Inflammatory macrophage treated with lipopolysaccharide for 1 hour (primary cell): ENCODE results near the gene DDX54.

ENCODE experiments used
- DNase-seq, 2 donors: peaks; one replicate each; pipeline ENCODE4 v3.0.0-alpha.2; 2020 to 2022

Gene DDX54

GRCh38 chr12:113189361-113189760, 4.1 kb upstream of the DDX54 start:
- no peak for DNase-seq

- no peak for DNase-seq
Measured at GRCh38 chr12:113186666-113187325, 1.5 kb upstream of the DDX54 start.

- DNase-seq: no peak
Measured at GRCh38 chr12:113186033-113186365, 721 bp upstream of the DDX54 start.

- DNase-seq: peak; percentile 83 to 89
Measured at GRCh38 chr12:113184900-113185179, 438 bp downstream of the DDX54 start.

GRCh38 chr12:113184098-113184899, 979 bp downstream of the DDX54 start:
- no peak for DNase-seq

- DNase-seq: no peak
Measured at GRCh38 chr12:113183030-113183589, 2.2 kb downstream of the DDX54 start.

GRCh38 chr12:113181975-113182374, 3.3 kb downstream of the DDX54 start:
- DNase-seq: no peak

- no peak for DNase-seq
Measured at GRCh38 chr12:113180333-113180732, 4.9 kb downstream of the DDX54 start.

GRCh38 chr12:113179023-113179422, 6.3 kb downstream of the DDX54 start:
- DNase-seq: no peak

- DNase-seq: peak; percentile 55 to 90
Measured at GRCh38 chr12:113174461-113175384, 10.6 kb downstream of the DDX54 start.

- DNase-seq: no peak
Measured at GRCh38 chr12:113173081-113173698, 12.1 kb downstream of the DDX54 start.

- no peak for DNase-seq
Measured at GRCh38 chr12:113172185-113172584, 13.1 kb downstream of the DDX54 start.

GRCh38 chr12:113171543-113171942, 13.7 kb downstream of the DDX54 start:
- no peak for DNase-seq

- DNase-seq: peak in 1 of 2 donors; percentile 42
Measured at GRCh38 chr12:113170926-113171325, 14.4 kb downstream of the DDX54 start.

GRCh38 chr12:113170457-113170856, 14.8 kb downstream of the DDX54 start:
- DNase-seq: no peak

- no peak for DNase-seq
Measured at GRCh38 chr12:113169697-113170096, 15.6 kb downstream of the DDX54 start.

- no peak for DNase-seq
Measured at GRCh38 chr12:113167868-113168267, 17.4 kb downstream of the DDX54 start.

GRCh38 chr12:113165521-113166450, 19.5 kb downstream of the DDX54 start:
- no peak for DNase-seq

GRCh38 chr12:113164014-113164413, 21.3 kb downstream of the DDX54 start:
- no peak for DNase-seq

GRCh38 chr12:113163030-113163360, 22.3 kb downstream of the DDX54 start:
- DNase-seq: no peak

- no peak for DNase-seq
Measured at GRCh38 chr12:113162102-113163029, 22.9 kb downstream of the DDX54 start.
